Cerebellar nuclear complex (tissue), 1 donor: ENCODE measurements around the gene ADAM12.

ENCODE experiments used
- DNase-seq, 2 experiments: peaks; one replicate each; lab custom pipeline; 2025; lab: John Stamatoyannopoulos, UW

Gene ADAM12

GRCh38 chr10:126114884-126115555 lies 273.3 kb downstream of the ADAM12 start:
- no peak for DNase-seq

- no peak for DNase-seq
Measured at GRCh38 chr10:126111516-126111915, 276.8 kb downstream of the ADAM12 start.

GRCh38 chr10:126110489-126111180 lies 277.6 kb downstream of the ADAM12 start:
- DNase-seq: no peak

- DNase-seq: no peak
Measured at GRCh38 chr10:126109893-126110292, 278.4 kb downstream of the ADAM12 start.

- DNase-seq: no peak
Measured at GRCh38 chr10:126108693-126109092, 279.6 kb downstream of the ADAM12 start.

GRCh38 chr10:126104767-126105166 lies 283.5 kb downstream of the ADAM12 start:
- DNase-seq: no peak

GRCh38 chr10:126102636-126103035 lies 285.6 kb downstream of the ADAM12 start:
- no peak for DNase-seq

GRCh38 chr10:126101736-126102135 lies 286.5 kb downstream of the ADAM12 start:
- no peak for DNase-seq

GRCh38 chr10:126101325-126101724 lies 287.0 kb downstream of the ADAM12 start:
- no peak for DNase-seq

- DNase-seq: no peak
Measured at GRCh38 chr10:126099366-126099765, 288.9 kb downstream of the ADAM12 start.

- no peak for DNase-seq
Measured at GRCh38 chr10:126098226-126098581, 290.1 kb downstream of the ADAM12 start.

GRCh38 chr10:126097558-126098225 lies 290.6 kb downstream of the ADAM12 start:
- no peak for DNase-seq

GRCh38 chr10:126094537-126094936 lies 293.7 kb downstream of the ADAM12 start:
- DNase-seq: no peak

GRCh38 chr10:126092366-126093215 lies 295.7 kb downstream of the ADAM12 start:
- DNase-seq: no peak

GRCh38 chr10:126090911-126091728 lies 297.2 kb downstream of the ADAM12 start:
- no peak for DNase-seq

- no peak for DNase-seq
Measured at GRCh38 chr10:126090443-126090842, 297.8 kb downstream of the ADAM12 start.

- no peak for DNase-seq
Measured at GRCh38 chr10:126087796-126088505, 300.3 kb downstream of the ADAM12 start.

- DNase-seq: no peak
Measured at GRCh38 chr10:126087153-126087680, 301.1 kb downstream of the ADAM12 start.

GRCh38 chr10:126085806-126086205 lies 302.5 kb downstream of the ADAM12 start:
- DNase-seq: no peak

GRCh38 chr10:126084369-126084768 lies 303.9 kb downstream of the ADAM12 start:
- no peak for DNase-seq
